Thymus (tissue), 11 donors: Measurements from ENCODE around the gene MDH2. TPM values are rescaled to one million over a fixed set of nuclear protein-coding genes. Genes with fewer than 3 reads are reported as not detected.
"Not testable (repeated sequence)": the region's sequence is repeated elsewhere in the genome, so short reads cannot be mapped to it uniquely, and the experiment has no call there.

Source experiments
- DNase-seq, 9 donors: peaks; one replicate each; pipeline ENCODE4 v3.0.0-alpha.2; 2013; ENCODE audit warnings: low spot score in 9 of 9, low read depth in 6 of 9, missing footprints in 1 of 9
- H3K27ac ChIP-seq, 2 donors: one replicate each; pipeline ENCODE4 v1.5.1; 2013; ENCODE audit warnings: control low read depth in 1 of 2, low read depth in 1 of 2, low read length in 1 of 2, mild to moderate bottlenecking in 1 of 2, moderate library complexity in 1 of 2
- H3K27me3 ChIP-seq, 2 donors: one replicate each; pipeline ENCODE4 v1.5.1; 2013; ENCODE audit warnings: low read length in 1 of 2; ENCODE audit not compliant: control insufficient read depth in 2 of 2, insufficient read depth in 1 of 2
- H3K36me3 ChIP-seq, 2 donors: one replicate each; pipeline ENCODE4 v1.5.1; 2013; ENCODE audit warnings: low read length in 1 of 2, mild to moderate bottlenecking in 1 of 2, moderate library complexity in 1 of 2; ENCODE audit not compliant: control insufficient read depth in 2 of 2, insufficient read depth in 2 of 2
- H3K4me1 ChIP-seq, 2 donors: one replicate each; pipeline ENCODE4 v1.5.1; 2013; ENCODE audit warnings: low read length in 2 of 2; ENCODE audit not compliant: control insufficient read depth in 2 of 2, insufficient read depth in 2 of 2
- H3K4me3 ChIP-seq, 2 donors: one replicate each; pipeline ENCODE4 v1.5.1; 2013; ENCODE audit warnings: low read length in 2 of 2, control low read depth in 1 of 2, mild to moderate bottlenecking in 1 of 2
- H3K9me3 ChIP-seq, 2 donors: one replicate each; pipeline ENCODE4 v1.5.1; 2013; ENCODE audit warnings: low read length in 1 of 2, mild to moderate bottlenecking in 1 of 2; ENCODE audit not compliant: control insufficient read depth in 2 of 2, insufficient read depth in 1 of 2
- WGBS: extraction: QIAGEN DNeasy Blood & Tissue Kit; methylation state at CpG from one replicate; pipeline ENCODE4 v1.1.7; 2013; 5-methylcytosine and 5-hydroxymethylcytosine counted together
- polyA plus RNA-seq: library from polyadenylated mRNA; stranded (reverse); fragments of 200-250 nt; gene quantifications from one replicate; pipeline ENCODE4 v1.2.3, GENCODE V29; 2013
- total RNA-seq: library from RNA; stranded (reverse); fragments of 120-200 nt; gene quantifications from one replicate; pipeline ENCODE4 v1.2.4, GENCODE V29; 2013
- donor health status: healthy.

Gene MDH2
- total and polyA plus RNA-seq, 2 donors: 57.5 to 69.7 TPM

- no peak overlapping the region for H3K4me3 ChIP-seq
- no peak for DNase-seq
- H3K9me3 ChIP-seq: peaks cover 0 to 43% of the 10 kb centered on the region in 2 donors
- H3K4me1 ChIP-seq: no peaks in the 10 kb centered on the region
- WGBS: 97% methylated on average over 47 of the region's 47 CpGs
- peaks cover 1 to 3% of the 10 kb centered on the region in 2 donors for H3K36me3 ChIP-seq
- no peak overlapping the region for H3K27ac ChIP-seq
- no peaks in the 10 kb centered on the region for H3K27me3 ChIP-seq
Observed at GRCh38 chr7:76072243-76073148, 24.6 kb downstream of the MDH2 start.

- H3K9me3 ChIP-seq: peaks cover 0 to 43% of the 10 kb centered on the region in 2 donors
- H3K27me3 ChIP-seq: no peaks in the 10 kb centered on the region
- no peaks in the 10 kb centered on the region for H3K4me1 ChIP-seq
- H3K36me3 ChIP-seq: no peaks in the 10 kb centered on the region
- H3K27ac ChIP-seq: no peak overlapping the region
- WGBS: 94% methylated on average over 45 of the region's 45 CpGs
- no peak overlapping the region for H3K4me3 ChIP-seq
- DNase-seq: no peak
Observed at GRCh38 chr7:76073335-76073990, 25.6 kb downstream of the MDH2 start.

- no peak for DNase-seq
- H3K36me3 ChIP-seq: no peaks in the 10 kb centered on the region
- H3K4me3 ChIP-seq: no peak overlapping the region
- H3K4me1 ChIP-seq: no peaks in the 10 kb centered on the region
- WGBS: 98% methylated on average over 35 of the region's 35 CpGs
- H3K27ac ChIP-seq: no peak overlapping the region
- H3K9me3 ChIP-seq: peaks cover 0 to 43% of the 10 kb centered on the region in 2 donors
- no peaks in the 10 kb centered on the region for H3K27me3 ChIP-seq
Observed at GRCh38 chr7:76074306-76074971, 26.5 kb downstream of the MDH2 start.

GRCh38 chr7:76074972-76075370 is 27.1 kb downstream of the MDH2 start:
- no peaks in the 10 kb centered on the region for H3K36me3 ChIP-seq
- DNase-seq: no peak
- 97% methylated on average over 4 of the region's 4 CpGs for WGBS
- H3K4me1 ChIP-seq: no peaks in the 10 kb centered on the region
- no peak overlapping the region for H3K27ac ChIP-seq
- H3K27me3 ChIP-seq: no peaks in the 10 kb centered on the region
- H3K9me3 ChIP-seq: peaks cover 0 to 43% of the 10 kb centered on the region in 2 donors
- no peak overlapping the region for H3K4me3 ChIP-seq

GRCh38 chr7:76076995-76077394 is 29.1 kb downstream of the MDH2 start:
- Histone ChIP-seq H3K36me3 (no peaks in the 10 kb centered on the region), H3K9me3 (peaks cover 0 to 35% of the 10 kb centered on the region in 2 donors), H3K4me3 (no peak overlapping the region), H3K4me1 (no peaks in the 10 kb centered on the region), H3K27ac (no peak overlapping the region), H3K27me3 (no peaks in the 10 kb centered on the region)
- no peak for DNase-seq
- 96% methylated on average over 6 of the region's 6 CpGs for WGBS

GRCh38 chr7:76077435-76077834 is 29.5 kb downstream of the MDH2 start:
- H3K27ac ChIP-seq: no peak overlapping the region
- DNase-seq: no peak
- H3K4me1 ChIP-seq: no peaks in the 10 kb centered on the region
- 8% methylated on average over 3 of the region's 3 CpGs for WGBS
- no peaks in the 10 kb centered on the region for H3K27me3 ChIP-seq
- no peaks in the 10 kb centered on the region for H3K36me3 ChIP-seq
- H3K9me3 ChIP-seq: peaks cover 0 to 31% of the 10 kb centered on the region in 2 donors
- H3K4me3 ChIP-seq: no peak overlapping the region

- 94% methylated on average over 5 of the region's 5 CpGs for WGBS
- DNase-seq: no peak
Observed at GRCh38 chr7:76080204-76080603, 32.3 kb downstream of the MDH2 start.

GRCh38 chr7:76084115-76084514 is 36.2 kb downstream of the MDH2 start:
- not testable (repeated sequence) for H3K36me3 ChIP-seq, H3K4me1 ChIP-seq, H3K27ac ChIP-seq, H3K9me3 ChIP-seq, DNase-seq, H3K4me3 ChIP-seq, H3K27me3 ChIP-seq
- WGBS: 98% methylated on average over 2 of the region's 2 CpGs

More at GRCh38 chr7:76080204-76080603, 32.3 kb downstream of the MDH2 start:
- no peak overlapping the region for H3K27ac ChIP-seq
- H3K27me3 ChIP-seq: no peaks in the 10 kb centered on the region
- peaks cover 0 to 3% of the 10 kb centered on the region in 2 donors for H3K9me3 ChIP-seq
- H3K4me1 ChIP-seq: no peaks in the 10 kb centered on the region
- H3K36me3 ChIP-seq: no peaks in the 10 kb centered on the region
- H3K4me3 ChIP-seq: no peak overlapping the region

GRCh38 chr7:76086070-76086469 is 38.2 kb downstream of the MDH2 start:
- H3K36me3 ChIP-seq: no peaks in the 10 kb centered on the region
- H3K27ac ChIP-seq: no peak overlapping the region
- H3K27me3 ChIP-seq: no peaks in the 10 kb centered on the region
- H3K4me3 ChIP-seq: no peak overlapping the region
- H3K4me1 ChIP-seq: no peaks in the 10 kb centered on the region
- no peak for DNase-seq
- WGBS: 93% methylated on average over 4 of the region's 4 CpGs
- H3K9me3 ChIP-seq: no peaks in the 10 kb centered on the region
